Stimulated activated CD4-positive, alpha-beta T cell treated with anti-CD3 and anti-CD28 coated beads, Interleukin-2, amount 100 ng/mL, for 24 hours (primary cell): ENCODE measurements around the gene SMARCA4.

ENCODE experiments used
- DNase-seq, 2 donors: peaks; one replicate each; pipeline ENCODE4 v3.0.0-alpha.2; 2020

The SMARCA4 gene

GRCh38 chr19:11106477-11106876 lies 145.6 kb downstream of the SMARCA4 start:
- DNase-seq = no peak

GRCh38 chr19:11108746-11109145 lies 147.9 kb downstream of the SMARCA4 start:
- no peak for DNase-seq

- no peak for DNase-seq
These were observed 150.4 kb downstream of the SMARCA4 start for GRCh38 chr19:11111117-11111770.

- no peak for DNase-seq
These were observed 150.9 kb downstream of the SMARCA4 start for GRCh38 chr19:11111771-11112144.
